H9 (cell line): ENCODE results near the gene TNIP1. TPM values are rescaled to one million over a fixed set of nuclear protein-coding genes. Genes with fewer than 3 reads are reported as not detected.

Source experiments
- DNase-seq: peaks from one replicate; pipeline ENCODE4 v3.0.0-alpha.2; 2017
- H2AFZ ChIP-seq: one replicate; pipeline ENCODE4 v1.6.1; 2013; ENCODE audit warnings: mild to moderate bottlenecking, low read length, control low read depth, moderate library complexity
- H2AK5ac ChIP-seq: 2 replicates; pipeline ENCODE4 v1.6.1; 2013; ENCODE audit warnings: low read length, control low read depth, mixed read lengths; ENCODE audit not compliant: insufficient read length
- H2BK120ac ChIP-seq: one replicate; pipeline ENCODE4 v1.6.1; 2013; ENCODE audit warnings: low read depth, mild to moderate bottlenecking, low read length, control low read depth, inconsistent platforms; ENCODE audit not compliant: poor library complexity, severe bottlenecking
- H2BK12ac ChIP-seq: 2 replicates; pipeline ENCODE4 v1.6.1; 2013; ENCODE audit warnings: low read length, control low read depth, mixed read lengths, low read depth; ENCODE audit not compliant: insufficient read length
- H2BK15ac ChIP-seq: 2 replicates; pipeline ENCODE4 v1.6.1; 2013; ENCODE audit warnings: low read depth, low read length, control low read depth
- H2BK20ac ChIP-seq: one replicate; pipeline ENCODE4 v1.6.1; 2013; ENCODE audit warnings: low read depth, mild to moderate bottlenecking, low read length, control low read depth, inconsistent platforms; ENCODE audit not compliant: poor library complexity, severe bottlenecking
- H2BK5ac ChIP-seq: 2 replicates; pipeline ENCODE4 v1.6.1; 2013; ENCODE audit warnings: low read length, control low read depth, mixed read lengths; ENCODE audit not compliant: insufficient read length
- H3K14ac ChIP-seq: 2 replicates; pipeline ENCODE4 v1.6.1; 2013; ENCODE audit warnings: low read length, control low read depth; ENCODE audit not compliant: insufficient read depth
- H3K18ac ChIP-seq: 2 replicates; pipeline ENCODE4 v1.6.1; 2013; ENCODE audit warnings: low read depth, mild to moderate bottlenecking, mixed read lengths, low read length, control low read depth; ENCODE audit not compliant: insufficient read length
- H3K23ac ChIP-seq: 2 replicates; pipeline ENCODE4 v1.6.1; 2013; ENCODE audit warnings: low read length, control low read depth, mixed read lengths, low read depth; ENCODE audit not compliant: insufficient read length
- H3K23me2 ChIP-seq: 2 replicates; pipeline ENCODE4 v1.6.1; 2013; ENCODE audit warnings: low read depth, mild to moderate bottlenecking, mixed read lengths, low read length, control low read depth; ENCODE audit not compliant: insufficient read length, poor library complexity, severe bottlenecking
- H3K27ac ChIP-seq: 2 replicates; pipeline ENCODE4 v1.5.1; 2013; ENCODE audit warnings: low read length, control low read depth, mixed read lengths, low read depth; ENCODE audit not compliant: insufficient read length
- H3K27me3 ChIP-seq: 2 replicates; pipeline ENCODE4 v1.6.1; 2013; ENCODE audit warnings: low read length, control low read depth, inconsistent platforms; ENCODE audit not compliant: insufficient read depth
- H3K4ac ChIP-seq: 2 replicates; pipeline ENCODE4 v1.6.1; 2013; ENCODE audit warnings: low read depth, mild to moderate bottlenecking, control low read depth, inconsistent platforms, low read length, moderate library complexity
- H3K4me1 ChIP-seq: 2 replicates; pipeline ENCODE4 v1.6.1; 2013; ENCODE audit warnings: low read length, control low read depth, inconsistent platforms; ENCODE audit not compliant: insufficient read depth
- H3K4me2 ChIP-seq: 2 replicates; pipeline ENCODE4 v1.6.1; 2013; ENCODE audit warnings: low read length, control low read depth, mixed read lengths; ENCODE audit not compliant: insufficient read length, insufficient read depth
- H3K56ac ChIP-seq: 2 replicates; pipeline ENCODE4 v1.6.1; 2013; ENCODE audit warnings: low read depth, mild to moderate bottlenecking, mixed read lengths, low read length, control low read depth; ENCODE audit not compliant: insufficient read length
- H3K79me1 ChIP-seq: 2 replicates; pipeline ENCODE4 v1.6.1; 2013; ENCODE audit warnings: low read depth, mild to moderate bottlenecking, moderate library complexity, low read length, control low read depth, inconsistent platforms; ENCODE audit not compliant: insufficient read depth, poor library complexity, severe bottlenecking
- H3K79me2 ChIP-seq: 2 replicates; pipeline ENCODE4 v1.6.1; 2013; ENCODE audit warnings: low read length, control low read depth, inconsistent platforms; ENCODE audit not compliant: insufficient read depth
- H3K9ac ChIP-seq: 2 replicates; pipeline ENCODE4 v1.6.1; 2013; ENCODE audit warnings: low read length, control low read depth, mixed read lengths; ENCODE audit not compliant: insufficient read length; ENCODE audit errors: extremely low read depth
- H3K9me3 ChIP-seq: one replicate; pipeline ENCODE4 v1.6.1; 2013; ENCODE audit warnings: low read depth, low read length, inconsistent platforms; ENCODE audit not compliant: control insufficient read depth
- H3T11ph ChIP-seq: one replicate; pipeline ENCODE4 v1.6.1; 2013; ENCODE audit warnings: mild to moderate bottlenecking, low read length, control low read depth, inconsistent platforms
- H4K20me1 ChIP-seq: one replicate; pipeline ENCODE4 v1.6.1; 2013; ENCODE audit not compliant: control insufficient read depth, insufficient read length, insufficient read depth
- H4K5ac ChIP-seq: 2 replicates; pipeline ENCODE4 v1.6.1; 2013; ENCODE audit warnings: low read depth, mild to moderate bottlenecking, mixed read lengths, low read length, control low read depth; ENCODE audit not compliant: insufficient read length
- H4K8ac ChIP-seq: replicated peaks from 2 replicates; pipeline ENCODE4 v1.6.1; 2013; ENCODE audit warnings: low read length, control low read depth, mixed read lengths, low read depth; ENCODE audit not compliant: insufficient read length
- H4K91ac ChIP-seq: 2 replicates; pipeline ENCODE4 v1.6.1; 2013; ENCODE audit warnings: low read depth, mild to moderate bottlenecking, moderate library complexity, mixed read lengths, low read length, control low read depth; ENCODE audit not compliant: insufficient read length
- H3K27ac Mint-ChIP-seq, 3 experiments: 2 replicates in 2 of 3; 3 replicates in 1 of 3; pipeline ENCODE4 v1.8.0; 2020 to 2021; ENCODE audit warnings: mixed read lengths in 3 of 3, mild to moderate bottlenecking in 1 of 3, moderate library complexity in 1 of 3
- H3K27me3 Mint-ChIP-seq: 2 replicates; pipeline ENCODE4 v1.8.0; 2021; ENCODE audit warnings: low read depth, mild to moderate bottlenecking, moderate library complexity, mixed read lengths
- H3K36me3 Mint-ChIP-seq, 3 experiments: 2 replicates in 2 of 3; 3 replicates in 1 of 3; pipeline ENCODE4 v1.8.0; 2020 to 2021; ENCODE audit warnings: low read depth in 3 of 3, mixed read lengths in 3 of 3; ENCODE audit not compliant: insufficient read depth in 1 of 3
- H3K4me1 Mint-ChIP-seq, 2 experiments: 2 replicates each; pipeline ENCODE4 v1.8.0; 2020; ENCODE audit warnings: mixed read lengths in 2 of 2
- H3K4me3 Mint-ChIP-seq, 2 experiments: 2 replicates in 1 of 2; 3 replicates in 1 of 2; pipeline ENCODE4 v1.8.0; 2020 to 2021; ENCODE audit warnings: mild to moderate bottlenecking in 2 of 2, mixed read lengths in 2 of 2, moderate library complexity in 1 of 2
- H3K9me3 Mint-ChIP-seq, 2 experiments: 2 replicates in 1 of 2; 3 replicates in 1 of 2; pipeline ENCODE4 v1.8.0; 2020; ENCODE audit warnings: mild to moderate bottlenecking in 2 of 2, mixed read lengths in 2 of 2, moderate library complexity in 1 of 2
- WGBS: extraction: QIAGEN DNeasy Blood & Tissue Kit; methylation state at CpG from one replicate; pipeline ENCODE4 v1.1.7; 2013; ENCODE audit warnings: missing lambda C conversion rate, low lambda C conversion rate, mixed read lengths; ENCODE audit not compliant: insufficient read length; ENCODE audit errors: extremely low coverage; 5-methylcytosine and 5-hydroxymethylcytosine counted together
- total RNA-seq: library from RNA; stranded (reverse); gene quantifications from 2 replicates; pipeline ENCODE4 v1.2.1, GENCODE V29; 2021
- TF ChIP-seq, protein P1 (sequence below): fragments of 200-600 bp; sonication (generic); conservative IDR thresholded peaks from 3 replicates; pipeline ENCODE4 v1.8.0; 2021; ENCODE audit warnings: antibody characterized with exemption, mild to moderate bottlenecking

TNIP1 gene
- total RNA-seq, 1 experiment from 2014 or later = 40.8 TPM

DNA sequence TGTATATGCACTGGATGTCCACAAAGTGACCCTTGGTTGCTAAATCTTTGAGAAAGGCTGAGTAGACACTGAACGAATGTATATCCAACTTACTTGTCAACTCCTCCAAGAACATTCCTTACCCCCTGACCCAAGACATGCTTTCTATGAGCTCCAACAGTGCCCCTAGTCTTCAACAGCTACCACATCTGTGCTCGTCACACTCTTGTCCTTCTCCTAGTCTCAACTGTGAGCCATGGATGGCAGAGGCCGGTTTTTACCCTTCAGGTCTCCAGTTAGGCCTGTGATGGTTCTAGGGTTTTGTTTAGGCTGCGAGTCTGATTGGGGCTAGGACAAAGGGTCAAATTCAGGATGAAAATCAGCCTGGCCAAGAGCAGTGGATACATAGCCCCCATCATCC, 79.4 kb downstream of the TNIP1 start:
- no peak overlapping the region for H3K18ac ChIP-seq
- no peak overlapping the region; a peak in 2 of 7 replicates for H3K27ac Mint-ChIP-seq
- no peak overlapping the region for H3K9ac ChIP-seq
- H2BK20ac ChIP-seq = no peak overlapping the region
- no peak overlapping the region for H3K4me3 Mint-ChIP-seq
- no peaks in the 10 kb centered on the region for H3K4me1 ChIP-seq
- no peak overlapping the region for H2BK120ac ChIP-seq
- H3K79me1 ChIP-seq = no peaks in the 10 kb centered on the region
- H3K36me3 Mint-ChIP-seq = no peaks in the 10 kb centered on the region
- no peaks in the 10 kb centered on the region for H4K20me1 ChIP-seq
- no peak overlapping the region for H2BK12ac ChIP-seq
- H3K79me2 ChIP-seq = no peaks in the 10 kb centered on the region
- H2BK5ac ChIP-seq = no peak overlapping the region
- no peak overlapping the region for H3K27ac ChIP-seq
- H3K9me3 ChIP-seq = no peaks in the 10 kb centered on the region
- no CpG with 5 or more reads among the region's 4 CpGs for WGBS
- peaks cover 3 to 4% of the 10 kb centered on the region in 2 experiments; a peak in 2 of 5 replicates for H3K9me3 Mint-ChIP-seq
- H4K5ac ChIP-seq = no peak overlapping the region
- no peaks in the 10 kb centered on the region for H3K27me3 ChIP-seq
- H3T11ph ChIP-seq = no peak overlapping the region
- no peak overlapping the region for H3K56ac ChIP-seq
- H4K91ac ChIP-seq = no peak overlapping the region
- peak; percentile 14 for DNase-seq
- H3K4me1 Mint-ChIP-seq = peaks cover 7 to 8% of the 10 kb centered on the region in 2 experiments
- H3K14ac ChIP-seq = no peak overlapping the region
- TF ChIP-seq, protein P1, sequence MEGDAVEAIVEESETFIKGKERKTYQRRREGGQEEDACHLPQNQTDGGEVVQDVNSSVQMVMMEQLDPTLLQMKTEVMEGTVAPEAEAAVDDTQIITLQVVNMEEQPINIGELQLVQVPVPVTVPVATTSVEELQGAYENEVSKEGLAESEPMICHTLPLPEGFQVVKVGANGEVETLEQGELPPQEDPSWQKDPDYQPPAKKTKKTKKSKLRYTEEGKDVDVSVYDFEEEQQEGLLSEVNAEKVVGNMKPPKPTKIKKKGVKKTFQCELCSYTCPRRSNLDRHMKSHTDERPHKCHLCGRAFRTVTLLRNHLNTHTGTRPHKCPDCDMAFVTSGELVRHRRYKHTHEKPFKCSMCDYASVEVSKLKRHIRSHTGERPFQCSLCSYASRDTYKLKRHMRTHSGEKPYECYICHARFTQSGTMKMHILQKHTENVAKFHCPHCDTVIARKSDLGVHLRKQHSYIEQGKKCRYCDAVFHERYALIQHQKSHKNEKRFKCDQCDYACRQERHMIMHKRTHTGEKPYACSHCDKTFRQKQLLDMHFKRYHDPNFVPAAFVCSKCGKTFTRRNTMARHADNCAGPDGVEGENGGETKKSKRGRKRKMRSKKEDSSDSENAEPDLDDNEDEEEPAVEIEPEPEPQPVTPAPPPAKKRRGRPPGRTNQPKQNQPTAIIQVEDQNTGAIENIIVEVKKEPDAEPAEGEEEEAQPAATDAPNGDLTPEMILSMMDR = no peak
- no peaks in the 10 kb centered on the region for H3K23me2 ChIP-seq
- H3K4me2 ChIP-seq = no peak overlapping the region
- H3K23ac ChIP-seq = no peak overlapping the region
- H4K8ac ChIP-seq = no peak overlapping the region
- no peak overlapping the region for H2AFZ ChIP-seq
- no peak overlapping the region for H2AK5ac ChIP-seq
- H3K27me3 Mint-ChIP-seq = peaks cover 3% of the 10 kb centered on the region
- H3K4ac ChIP-seq = no peak overlapping the region
- no peak overlapping the region for H2BK15ac ChIP-seq
